ENCODE results near the gene FRMD8. TPM values are rescaled to one million over a fixed set of nuclear protein-coding genes. Genes with fewer than 3 reads are reported as not detected.

FRMD8 gene
- total and polyA plus RNA-seq, 9 of the 15 experiments (the other 6 are each of a cell fraction or from before 2014, with no cell fraction given), result 4.5 to 54.5 (median 15.8) TPM

DNA sequence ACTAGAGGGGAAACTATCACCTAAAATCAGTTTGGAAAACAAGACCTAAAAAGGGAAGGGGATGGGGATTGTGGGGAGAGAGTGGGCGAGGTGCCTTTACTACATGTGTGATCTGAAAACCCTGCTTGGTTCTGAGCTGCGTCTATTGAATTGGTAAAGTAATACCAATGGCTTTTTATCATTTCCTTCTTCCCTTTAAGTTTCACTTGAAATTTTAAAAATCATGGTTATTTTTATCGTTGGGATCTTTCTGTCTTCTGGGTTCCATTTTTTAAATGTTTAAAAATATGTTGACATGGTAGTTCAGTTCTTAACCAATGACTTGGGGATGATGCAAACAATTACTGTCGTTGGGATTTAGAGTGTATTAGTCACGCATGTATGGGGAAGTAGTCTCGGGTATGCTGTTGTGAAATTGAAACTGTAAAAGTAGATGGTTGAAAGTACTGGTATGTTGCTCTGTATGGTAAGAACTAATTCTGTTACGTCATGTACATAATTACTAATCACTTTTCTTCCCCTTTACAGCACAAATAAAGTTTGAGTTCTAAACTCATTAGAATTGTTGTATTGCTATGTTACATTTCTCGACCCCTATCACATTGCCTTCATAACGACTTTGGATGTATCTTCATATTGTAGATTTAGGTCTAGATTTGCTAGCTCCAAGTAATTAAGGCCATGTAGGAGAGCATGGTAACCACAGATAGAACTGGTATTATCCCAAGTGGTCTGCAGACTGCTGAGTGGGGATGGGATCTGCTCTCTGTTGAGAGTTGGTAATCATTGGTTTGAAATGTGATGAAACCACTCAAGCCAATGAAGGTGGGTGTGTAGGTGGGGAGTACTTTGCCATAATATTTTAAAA lies 39.8 kb downstream of the FRMD8 start (continued):
- TF ChIP-seq, protein P1, sequence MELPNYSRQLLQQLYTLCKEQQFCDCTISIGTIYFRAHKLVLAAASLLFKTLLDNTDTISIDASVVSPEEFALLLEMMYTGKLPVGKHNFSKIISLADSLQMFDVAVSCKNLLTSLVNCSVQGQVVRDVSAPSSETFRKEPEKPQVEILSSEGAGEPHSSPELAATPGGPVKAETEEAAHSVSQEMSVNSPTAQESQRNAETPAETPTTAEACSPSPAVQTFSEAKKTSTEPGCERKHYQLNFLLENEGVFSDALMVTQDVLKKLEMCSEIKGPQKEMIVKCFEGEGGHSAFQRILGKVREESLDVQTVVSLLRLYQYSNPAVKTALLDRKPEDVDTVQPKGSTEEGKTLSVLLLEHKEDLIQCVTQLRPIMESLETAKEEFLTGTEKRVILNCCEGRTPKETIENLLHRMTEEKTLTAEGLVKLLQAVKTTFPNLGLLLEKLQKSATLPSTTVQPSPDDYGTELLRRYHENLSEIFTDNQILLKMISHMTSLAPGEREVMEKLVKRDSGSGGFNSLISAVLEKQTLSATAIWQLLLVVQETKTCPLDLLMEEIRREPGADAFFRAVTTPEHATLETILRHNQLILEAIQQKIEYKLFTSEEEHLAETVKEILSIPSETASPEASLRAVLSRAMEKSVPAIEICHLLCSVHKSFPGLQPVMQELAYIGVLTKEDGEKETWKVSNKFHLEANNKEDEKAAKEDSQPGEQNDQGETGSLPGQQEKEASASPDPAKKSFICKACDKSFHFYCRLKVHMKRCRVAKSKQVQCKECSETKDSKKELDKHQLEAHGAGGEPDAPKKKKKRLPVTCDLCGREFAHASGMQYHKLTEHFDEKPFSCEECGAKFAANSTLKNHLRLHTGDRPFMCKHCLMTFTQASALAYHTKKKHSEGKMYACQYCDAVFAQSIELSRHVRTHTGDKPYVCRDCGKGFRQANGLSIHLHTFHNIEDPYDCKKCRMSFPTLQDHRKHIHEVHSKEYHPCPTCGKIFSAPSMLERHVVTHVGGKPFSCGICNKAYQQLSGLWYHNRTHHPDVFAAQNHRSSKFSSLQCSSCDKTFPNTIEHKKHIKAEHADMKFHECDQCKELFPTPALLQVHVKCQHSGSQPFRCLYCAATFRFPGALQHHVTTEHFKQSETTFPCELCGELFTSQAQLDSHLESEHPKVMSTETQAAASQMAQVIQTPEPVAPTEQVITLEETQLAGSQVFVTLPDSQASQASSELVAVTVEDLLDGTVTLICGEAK (IDR thresholded peaks at IDR 0.05), result peak; percentile 78
- TF ChIP-seq, protein P1 (CRISPR knock-in tag; IDR thresholded peaks at IDR 0.05), result peak; percentile 57
- no peak for TF ChIP-seq MBD2 (IDR thresholded peaks at IDR 0.05; ENCODE audit: borderline replicate concordance, low read depth)
- no peak for TF ChIP-seq PTRF (tag; IDR thresholded peaks at IDR 0.05)
- TF ChIP-seq MAFK (IDR thresholded peaks at IDR 0.05; ENCODE audit: low read length), result no peak
- no peak for TF ChIP-seq SAFB (IDR thresholded peaks at IDR 0.05; ENCODE audit: borderline replicate concordance, low read depth, low read length)
- TF ChIP-seq, protein P2, sequence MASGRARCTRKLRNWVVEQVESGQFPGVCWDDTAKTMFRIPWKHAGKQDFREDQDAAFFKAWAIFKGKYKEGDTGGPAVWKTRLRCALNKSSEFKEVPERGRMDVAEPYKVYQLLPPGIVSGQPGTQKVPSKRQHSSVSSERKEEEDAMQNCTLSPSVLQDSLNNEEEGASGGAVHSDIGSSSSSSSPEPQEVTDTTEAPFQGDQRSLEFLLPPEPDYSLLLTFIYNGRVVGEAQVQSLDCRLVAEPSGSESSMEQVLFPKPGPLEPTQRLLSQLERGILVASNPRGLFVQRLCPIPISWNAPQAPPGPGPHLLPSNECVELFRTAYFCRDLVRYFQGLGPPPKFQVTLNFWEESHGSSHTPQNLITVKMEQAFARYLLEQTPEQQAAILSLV (tag; IDR thresholded peaks at IDR 0.05), result 0 out of 2 replicates have a peak, but pooled peaks have one; percentile 47
- TF ChIP-seq HMG20B (CRISPR knock-in tag; IDR thresholded peaks at IDR 0.05), result no peak
- no peak for TF ChIP-seq ASH1L (IDR thresholded peaks at IDR 0.05; ENCODE audit: borderline replicate concordance, low read depth, partially characterized antibody)
- no peak for TF ChIP-seq NCOA1 (IDR thresholded peaks at IDR 0.05; ENCODE audit: low read depth)
- TF ChIP-seq NR4A1 (CRISPR knock-in tag; IDR thresholded peaks at IDR 0.05), result no peak
- no peak for TF ChIP-seq NR4A1 (tag; IDR thresholded peaks at IDR 0.05)
- TF ChIP-seq, protein P3, sequence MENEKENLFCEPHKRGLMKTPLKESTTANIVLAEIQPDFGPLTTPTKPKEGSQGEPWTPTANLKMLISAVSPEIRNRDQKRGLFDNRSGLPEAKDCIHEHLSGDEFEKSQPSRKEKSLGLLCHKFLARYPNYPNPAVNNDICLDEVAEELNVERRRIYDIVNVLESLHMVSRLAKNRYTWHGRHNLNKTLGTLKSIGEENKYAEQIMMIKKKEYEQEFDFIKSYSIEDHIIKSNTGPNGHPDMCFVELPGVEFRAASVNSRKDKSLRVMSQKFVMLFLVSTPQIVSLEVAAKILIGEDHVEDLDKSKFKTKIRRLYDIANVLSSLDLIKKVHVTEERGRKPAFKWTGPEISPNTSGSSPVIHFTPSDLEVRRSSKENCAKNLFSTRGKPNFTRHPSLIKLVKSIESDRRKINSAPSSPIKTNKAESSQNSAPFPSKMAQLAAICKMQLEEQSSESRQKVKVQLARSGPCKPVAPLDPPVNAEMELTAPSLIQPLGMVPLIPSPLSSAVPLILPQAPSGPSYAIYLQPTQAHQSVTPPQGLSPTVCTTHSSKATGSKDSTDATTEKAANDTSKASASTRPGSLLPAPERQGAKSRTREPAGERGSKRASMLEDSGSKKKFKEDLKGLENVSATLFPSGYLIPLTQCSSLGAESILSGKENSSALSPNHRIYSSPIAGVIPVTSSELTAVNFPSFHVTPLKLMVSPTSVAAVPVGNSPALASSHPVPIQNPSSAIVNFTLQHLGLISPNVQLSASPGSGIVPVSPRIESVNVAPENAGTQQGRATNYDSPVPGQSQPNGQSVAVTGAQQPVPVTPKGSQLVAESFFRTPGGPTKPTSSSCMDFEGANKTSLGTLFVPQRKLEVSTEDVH (IDR thresholded peaks at IDR 0.05; ENCODE audit: low read depth, partially characterized antibody), result no peak
- no peak for TF ChIP-seq ARID2 (IDR thresholded peaks at IDR 0.05)

Measured in K562 (cell line).